HG02571 (cell line): ENCODE measurements around the gene HINT3.
"Not testable (repeated sequence)": the region's sequence is repeated elsewhere in the genome, so short reads cannot be mapped to it uniquely, and the experiment has no call there.

ENCODE experiments used
- ATAC-seq: cut with Tn5 transposase; IDR thresholded peaks from one replicate; pipeline ENCODE4 v1.9.1; 2021; ENCODE audit warnings: mild to moderate bottlenecking, moderate library complexity; ENCODE audit not compliant: unreplicated experiment

The HINT3 gene

DNA sequence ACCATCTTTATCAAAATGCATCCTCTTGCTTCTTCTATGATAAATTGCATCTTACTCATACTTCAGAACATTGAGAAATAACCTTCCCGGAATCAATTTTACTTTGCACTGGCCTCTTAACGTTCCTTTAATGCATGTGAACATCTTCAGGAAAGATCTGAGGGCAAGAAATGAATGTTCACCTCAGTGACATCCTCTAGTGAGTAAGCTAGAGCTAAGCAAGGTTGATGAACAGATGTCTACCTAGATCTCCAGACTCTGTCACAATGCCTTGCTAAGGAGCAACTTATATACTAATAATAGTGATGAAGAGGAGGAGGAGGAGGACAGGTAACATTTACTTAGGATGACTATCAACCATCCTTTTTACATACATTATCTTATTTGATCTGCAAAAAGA lies 16.8 kb upstream of the HINT3 start:
- ATAC-seq, result no peak

DNA sequence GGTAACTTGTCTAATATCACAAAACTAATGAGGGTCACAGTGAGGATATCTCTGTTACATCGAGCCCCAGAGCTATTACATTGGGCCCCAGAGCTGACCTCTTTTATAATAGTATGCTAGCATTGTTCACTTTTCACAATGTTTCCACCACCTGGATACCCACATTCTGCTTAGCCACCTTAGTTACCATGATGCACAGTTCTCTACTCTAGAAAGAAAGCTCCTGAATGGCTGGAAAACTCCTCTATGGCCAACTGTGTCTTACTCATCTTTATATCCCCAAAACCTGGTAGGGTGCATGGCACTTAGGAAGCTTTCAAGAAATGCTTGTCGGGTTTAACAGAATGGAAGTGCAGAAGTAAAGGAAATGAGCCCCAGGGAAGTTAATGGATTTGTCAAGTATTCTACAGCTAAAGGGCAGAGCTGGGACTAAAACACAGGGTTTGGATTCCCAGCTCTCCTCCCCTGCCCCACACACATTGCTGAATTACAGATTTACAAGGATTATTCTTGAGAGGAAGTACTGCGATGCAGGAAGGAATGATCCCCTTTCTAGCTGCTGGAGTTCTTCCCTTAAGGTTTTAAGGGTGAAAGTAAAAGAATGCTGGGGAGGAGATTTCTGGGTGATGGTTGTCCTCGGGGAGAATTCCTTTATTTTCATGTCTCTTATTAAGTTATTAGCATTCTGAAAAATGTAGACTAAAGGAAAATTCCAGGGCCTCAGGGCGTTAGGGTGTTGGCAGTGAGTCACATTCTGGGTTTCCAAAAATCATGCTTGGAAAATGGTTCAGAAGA lies 16.1 kb upstream of the HINT3 start:
- ATAC-seq, result no peak

DNA sequence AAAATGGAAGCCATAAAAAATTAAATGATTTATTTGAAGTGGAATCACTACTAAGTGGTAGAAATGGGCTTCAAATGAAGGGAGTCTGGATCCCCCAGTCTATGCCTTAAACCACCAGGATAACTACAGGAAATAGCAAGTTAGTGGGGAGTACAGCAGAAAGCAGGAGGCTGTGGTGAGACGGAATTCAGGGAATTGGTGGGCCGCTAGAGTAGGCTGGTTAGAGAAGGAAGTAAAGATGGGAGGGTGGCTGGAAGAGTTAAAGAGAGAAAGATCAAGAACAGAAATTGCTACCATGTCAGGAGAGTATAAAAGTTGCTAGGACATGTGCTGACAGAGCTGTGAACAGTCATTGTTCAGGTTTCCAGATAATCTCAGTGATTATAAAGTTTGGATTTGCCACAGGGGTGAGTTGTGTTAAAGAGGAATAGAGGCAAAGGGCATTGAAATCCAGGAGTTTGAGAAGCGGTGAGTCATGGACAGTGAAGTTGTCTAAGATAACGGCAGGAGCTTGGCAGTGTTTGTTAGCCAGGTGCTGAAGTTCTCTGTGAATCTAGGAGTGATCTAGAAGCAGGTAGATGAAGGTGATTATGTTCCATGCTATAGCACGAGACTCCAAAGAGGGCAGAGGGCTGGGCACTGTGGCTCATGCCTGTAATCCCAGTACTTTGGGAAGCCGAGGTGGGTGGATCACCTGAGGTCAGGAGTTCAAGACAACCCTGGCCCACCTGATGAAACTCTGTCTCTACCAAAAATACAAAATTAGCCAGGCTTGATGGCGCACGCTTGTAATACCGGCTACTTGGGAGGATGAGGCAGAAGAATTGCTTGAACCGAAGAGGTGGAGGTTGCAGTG lies 13.7 kb upstream of the HINT3 start:
- ATAC-seq, result no peak

DNA sequence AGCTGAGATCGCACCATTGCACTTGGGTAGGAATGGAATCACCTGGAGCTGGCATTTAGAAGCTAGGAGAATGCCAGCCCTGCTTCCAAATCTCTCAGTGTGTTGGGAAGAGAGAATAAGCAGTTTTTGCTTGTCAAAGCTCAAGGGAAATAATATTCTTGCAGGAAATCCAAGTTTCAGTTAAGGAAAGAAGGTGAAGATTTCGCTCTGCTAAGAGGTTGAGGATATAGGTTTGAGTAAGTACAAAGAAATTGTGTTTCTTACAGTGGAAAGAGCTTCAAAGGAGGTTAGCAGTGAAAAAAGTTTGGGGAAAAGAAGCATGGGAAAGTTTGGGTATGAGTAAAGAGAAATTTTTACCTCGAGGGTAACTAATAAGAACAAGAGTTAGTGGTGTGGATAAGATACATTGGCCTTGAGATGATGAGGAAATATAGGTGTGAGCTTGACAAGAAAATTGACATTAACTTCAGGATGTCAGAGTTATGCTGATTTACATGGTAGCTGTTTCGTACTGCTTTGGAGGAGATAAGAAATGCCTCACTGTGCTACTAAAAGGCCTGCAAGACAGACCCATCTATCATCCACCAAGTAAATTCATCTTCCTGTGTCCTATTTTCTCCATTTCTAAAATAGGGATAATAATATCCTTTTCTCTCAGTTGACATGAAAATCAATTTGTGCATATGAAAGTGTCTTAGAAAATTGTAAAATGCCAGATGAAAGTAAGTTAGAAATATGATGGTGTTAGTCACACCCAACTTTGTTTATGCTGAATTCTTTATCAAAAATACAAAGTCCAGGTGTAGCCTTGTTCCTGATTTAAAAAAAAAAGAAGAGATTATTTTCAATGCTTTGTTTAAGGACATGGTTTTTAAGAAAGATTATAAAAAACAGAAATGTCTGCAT lies 12.8 kb upstream of the HINT3 start:
- no peak for ATAC-seq

DNA sequence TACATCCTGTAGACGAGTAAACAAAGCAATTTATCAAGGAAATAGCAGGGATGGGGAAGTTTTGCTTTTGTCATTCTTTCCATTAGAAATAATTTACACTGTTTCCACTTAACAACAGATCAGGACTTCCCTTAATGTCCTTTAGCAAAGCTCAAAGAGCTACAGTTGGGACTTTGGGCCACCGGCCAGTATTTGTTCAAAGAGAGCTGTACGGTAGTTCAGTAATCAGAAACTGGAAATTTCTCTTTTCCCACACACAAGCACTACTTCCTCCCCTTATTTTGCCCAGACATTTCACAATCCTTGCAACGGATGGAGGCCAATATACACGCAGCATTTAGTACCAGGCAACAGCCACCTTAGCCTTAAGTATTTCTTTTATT lies 12.1 kb upstream of the HINT3 start:
- no peak for ATAC-seq

DNA sequence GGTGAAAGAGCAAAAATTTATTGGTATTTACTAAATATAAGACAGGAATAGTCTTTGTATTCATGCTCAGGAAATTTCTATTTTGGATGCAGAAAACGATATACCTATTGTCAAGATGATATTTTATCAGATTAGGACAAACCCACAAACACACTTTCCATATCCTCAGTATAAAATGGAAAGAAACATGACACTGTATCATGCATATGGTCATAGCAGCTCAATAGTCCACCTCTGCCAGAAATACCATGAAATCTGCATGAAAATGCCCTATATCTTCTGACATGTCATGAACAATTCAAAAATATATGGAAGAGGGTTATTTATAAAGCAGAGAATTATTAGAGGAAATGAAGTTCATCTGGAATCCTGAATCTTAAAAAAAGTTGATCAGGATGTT lies 11.7 kb upstream of the HINT3 start:
- no peak for ATAC-seq

DNA sequence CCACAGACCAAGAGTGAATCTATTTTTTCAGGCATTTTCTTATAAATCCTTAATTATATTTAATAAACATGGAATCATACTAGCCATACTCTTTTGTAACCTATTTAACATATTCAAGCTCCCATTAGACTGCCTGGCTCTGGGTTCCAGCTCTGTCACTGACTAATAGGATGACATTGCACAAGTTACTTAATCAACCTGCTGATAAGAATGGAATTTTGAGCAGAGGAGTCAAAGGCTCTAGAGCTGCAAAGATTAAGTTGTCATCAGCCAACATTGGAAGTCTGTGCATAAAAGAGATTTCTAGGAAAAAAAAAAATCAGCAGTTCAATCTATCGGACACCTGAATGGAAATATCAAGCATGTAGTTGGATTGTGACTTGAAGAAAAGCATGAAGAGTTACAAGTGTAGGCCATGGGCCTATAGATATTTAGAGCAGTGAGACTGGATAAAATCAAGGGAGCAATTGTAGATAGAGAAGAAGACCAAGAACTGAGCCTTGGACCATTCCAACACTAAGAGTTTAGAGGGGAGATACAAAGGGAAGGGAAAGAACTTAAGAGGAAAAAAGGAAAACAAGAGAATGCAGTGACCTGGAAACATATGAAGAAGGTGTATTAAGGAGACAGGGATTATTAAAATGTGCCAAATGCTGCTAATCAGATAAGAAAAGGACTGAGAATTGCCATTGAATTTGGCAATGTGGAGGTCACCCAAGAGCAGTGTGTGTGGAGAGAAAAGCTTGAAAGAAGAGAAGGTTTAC lies 11.0 kb upstream of the HINT3 start:
- no peak for ATAC-seq

DNA sequence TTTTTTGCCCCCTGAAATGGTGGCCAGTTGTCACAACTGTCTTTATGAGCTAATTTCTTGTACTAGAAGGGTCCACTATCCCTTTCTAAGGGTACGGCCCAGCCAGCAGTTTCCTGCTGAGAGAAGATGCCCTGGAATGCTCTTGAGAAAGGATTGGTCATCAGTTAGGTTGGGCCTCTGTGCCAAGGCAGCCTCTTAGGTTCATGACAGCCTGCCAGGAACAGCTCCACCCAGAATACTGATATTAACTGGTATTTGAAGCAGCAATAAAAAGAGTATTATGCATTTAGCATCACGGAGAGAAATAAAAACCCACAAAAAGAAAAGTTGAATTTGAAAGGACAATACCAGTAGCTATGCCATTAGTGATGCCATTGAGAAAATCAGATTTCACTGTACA lies 9.0 kb upstream of the HINT3 start:
- ATAC-seq, result no peak

DNA sequence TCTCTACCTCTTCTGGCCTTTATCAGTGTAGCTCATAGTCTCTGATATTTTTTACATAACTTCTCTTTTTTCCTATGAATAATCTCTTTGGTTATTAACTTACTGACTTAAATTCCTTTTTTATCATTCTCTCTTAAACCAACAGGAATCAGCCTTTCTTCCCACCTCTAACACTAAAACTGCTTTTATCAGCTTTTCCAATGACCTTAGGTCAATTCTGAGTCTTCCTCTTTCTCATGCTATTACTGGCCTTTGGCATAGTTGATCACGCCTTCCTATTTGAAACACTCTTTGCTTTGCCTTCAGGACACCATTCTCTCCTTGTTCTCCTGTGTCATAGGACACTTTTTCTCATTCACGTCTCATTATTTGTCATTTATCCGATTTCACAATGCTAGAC lies 8.1 kb upstream of the HINT3 start:
- no peak for ATAC-seq

DNA sequence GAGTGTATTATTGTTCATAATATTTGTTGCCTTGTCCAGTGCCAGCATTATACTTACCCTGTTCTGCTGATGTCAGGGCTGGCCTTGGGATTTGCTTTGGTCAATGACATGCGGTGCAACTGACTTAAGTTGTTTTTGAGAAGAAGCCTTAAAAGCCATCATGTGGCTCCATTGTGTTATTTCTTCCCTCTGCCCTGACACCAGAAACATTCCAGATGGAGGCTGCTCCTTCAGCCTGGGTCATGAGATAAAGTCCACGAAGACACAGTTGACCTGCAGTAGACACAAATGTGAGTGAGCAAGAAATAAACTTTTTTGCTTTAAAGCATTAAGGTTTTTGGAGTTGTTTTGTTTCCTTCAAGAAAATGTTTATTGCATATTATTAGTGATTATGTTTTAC lies 7.5 kb upstream of the HINT3 start:
- ATAC-seq, result no peak

DNA sequence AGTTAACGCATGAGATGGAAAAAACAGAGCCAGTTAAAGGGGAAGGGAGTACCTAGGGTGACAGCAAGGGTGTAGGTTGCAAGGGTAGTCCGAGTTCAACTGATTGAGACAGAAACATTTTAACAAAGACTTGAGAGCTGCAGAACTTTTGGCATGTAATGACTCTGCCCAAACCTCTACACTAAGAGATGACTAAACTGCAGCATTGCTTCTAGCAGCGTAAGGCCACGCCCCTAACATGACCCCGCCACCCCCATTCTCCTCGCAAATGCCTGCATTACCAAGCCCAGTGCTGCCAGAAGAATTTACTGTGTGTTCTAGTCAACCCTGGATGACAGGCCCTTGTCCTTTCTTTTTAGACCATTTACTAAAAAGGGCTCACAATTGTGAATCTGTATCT lies 6.3 kb upstream of the HINT3 start:
- no peak for ATAC-seq

DNA sequence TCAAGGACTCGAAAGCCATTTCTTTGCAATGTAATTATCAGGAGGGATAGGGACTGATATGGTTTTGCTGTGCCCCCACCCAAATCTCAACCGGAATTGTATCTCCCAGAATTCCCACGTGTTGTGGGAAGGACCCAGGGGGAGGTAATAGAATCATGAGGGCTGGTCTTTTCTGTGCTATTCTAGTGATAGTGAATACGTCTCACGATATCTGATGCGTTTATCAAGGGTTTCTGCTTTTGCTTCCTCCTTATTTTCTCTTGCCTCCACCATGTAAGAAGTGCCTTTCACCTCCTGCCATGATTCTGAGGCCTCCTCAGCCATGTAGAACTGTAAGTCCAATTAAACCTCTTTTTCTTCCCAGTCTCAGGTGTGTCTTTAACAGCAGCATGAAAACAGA lies 5.9 kb upstream of the HINT3 start:
- ATAC-seq, result not testable (repeated sequence)

DNA sequence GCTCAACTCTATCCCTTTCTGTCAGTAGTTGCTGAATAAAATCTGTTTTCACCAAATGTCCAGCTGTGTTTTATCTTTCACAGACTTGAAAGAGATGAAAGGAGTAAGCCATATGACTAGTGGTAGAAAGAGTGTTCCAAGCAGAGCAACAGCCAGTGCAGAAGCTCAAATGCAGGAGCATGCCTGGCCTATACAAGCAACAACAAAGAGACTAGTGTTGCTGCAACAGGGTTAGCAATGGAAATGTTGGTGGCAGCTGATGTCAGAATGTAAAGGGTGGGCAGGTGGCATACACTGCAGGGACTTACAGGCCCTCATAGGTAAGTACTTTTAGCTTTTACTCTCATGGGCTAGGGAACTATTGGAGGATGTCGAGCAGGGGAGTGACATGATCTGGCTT lies 5.2 kb upstream of the HINT3 start:
- no peak for ATAC-seq

DNA sequence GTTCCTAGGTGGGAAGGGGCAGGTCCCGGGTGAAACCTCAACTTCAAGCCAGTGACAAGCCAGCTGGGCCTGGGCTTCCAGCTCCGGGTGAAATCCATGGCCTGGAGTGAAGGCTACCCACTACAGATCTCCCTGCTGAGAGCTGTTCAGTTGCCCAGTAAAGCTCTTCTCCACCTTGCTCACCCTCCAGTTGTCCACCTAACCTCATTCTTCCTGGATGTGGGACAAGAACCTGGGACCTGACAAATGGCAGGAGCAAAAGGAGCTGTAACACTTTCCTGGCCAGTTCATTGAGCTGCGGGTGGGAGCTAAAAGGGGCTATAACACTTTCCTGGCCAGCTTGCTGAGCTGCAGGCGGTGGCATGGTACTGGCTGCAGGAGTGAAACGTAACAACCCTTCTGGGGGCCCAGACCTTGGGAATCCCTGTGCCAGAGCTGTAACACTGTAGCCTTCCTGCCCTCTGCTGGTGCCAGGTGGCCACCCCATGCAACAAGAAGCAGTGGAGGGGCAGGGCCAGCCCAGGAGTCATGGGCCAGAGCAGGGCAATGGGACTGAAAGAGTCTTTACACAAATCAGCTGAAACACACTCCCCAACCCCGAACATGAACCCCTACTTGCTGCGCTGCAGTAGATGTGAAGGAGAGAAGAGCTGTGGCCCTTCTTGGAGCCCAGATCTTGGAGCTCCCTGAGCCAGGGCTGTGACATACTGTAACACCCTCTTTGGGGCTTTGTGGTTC lies 3.6 kb upstream of the HINT3 start:
- ATAC-seq, result no peak

DNA sequence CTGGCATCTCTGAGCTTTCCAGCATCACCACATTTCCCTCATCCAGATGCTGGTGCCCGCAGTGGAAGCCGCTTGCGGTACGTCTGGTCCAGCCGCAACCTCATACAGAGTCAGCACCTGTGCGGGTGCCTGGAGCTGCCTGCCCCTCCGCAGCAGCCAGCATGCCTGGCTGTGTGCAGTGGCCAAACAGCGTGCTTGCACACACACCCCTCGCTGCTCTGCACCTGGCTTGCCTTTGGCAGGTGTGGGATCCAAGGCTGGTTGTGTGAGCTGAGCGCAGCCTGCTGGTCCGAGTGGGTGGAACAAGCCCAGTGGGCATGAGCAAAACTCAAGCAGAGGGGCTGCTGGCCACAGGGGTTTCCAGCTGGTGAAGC lies 3.1 kb upstream of the HINT3 start:
- no peak for ATAC-seq

DNA sequence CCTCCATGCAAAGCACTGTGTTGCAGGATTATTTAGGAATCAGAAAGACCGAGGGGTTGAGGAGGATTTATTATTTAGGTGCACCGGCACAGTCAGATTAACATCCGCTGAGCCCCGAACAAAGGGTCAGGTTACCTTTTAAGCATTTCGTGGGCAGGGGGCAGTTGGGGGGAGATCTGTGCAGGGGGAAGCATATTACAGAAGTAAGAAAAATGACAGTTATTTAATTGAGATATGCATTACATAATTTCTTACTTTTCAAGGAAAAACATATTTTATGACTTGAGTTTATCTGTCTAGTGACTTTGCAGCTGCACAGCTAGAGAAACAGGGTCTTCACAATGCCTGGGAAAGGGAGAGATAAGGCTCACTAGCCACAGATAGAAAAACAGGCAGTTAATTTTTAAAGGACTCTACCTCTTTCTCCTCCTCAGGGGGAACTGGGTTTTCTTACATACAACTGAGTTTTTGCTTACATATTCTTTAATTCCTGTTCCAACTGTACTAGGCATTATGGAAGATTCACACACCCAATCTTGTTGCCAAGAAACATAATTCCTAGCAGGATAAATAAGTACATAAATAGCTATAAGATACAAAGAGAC lies 1.7 kb upstream of the HINT3 start:
- no peak for ATAC-seq

DNA sequence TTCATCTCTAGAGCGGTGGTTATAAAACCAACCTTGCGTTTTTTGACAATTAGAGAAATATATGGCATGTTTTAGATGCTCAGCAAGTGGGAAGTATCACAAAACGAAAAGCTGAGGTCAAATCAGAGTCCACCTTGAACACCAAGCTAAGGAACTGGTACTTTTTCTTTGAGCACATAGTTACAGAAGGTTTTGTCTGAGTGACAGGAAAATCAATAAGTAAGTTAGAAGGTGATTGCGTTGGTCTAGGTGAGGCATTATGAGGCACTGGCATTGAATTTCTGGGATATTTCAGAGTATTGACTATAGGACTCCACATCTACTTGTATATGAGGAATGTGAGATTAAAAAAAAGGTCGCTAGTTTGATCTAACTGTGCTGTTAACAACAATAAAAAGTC lies 597 bp upstream of the HINT3 start:
- no peak for ATAC-seq

DNA sequence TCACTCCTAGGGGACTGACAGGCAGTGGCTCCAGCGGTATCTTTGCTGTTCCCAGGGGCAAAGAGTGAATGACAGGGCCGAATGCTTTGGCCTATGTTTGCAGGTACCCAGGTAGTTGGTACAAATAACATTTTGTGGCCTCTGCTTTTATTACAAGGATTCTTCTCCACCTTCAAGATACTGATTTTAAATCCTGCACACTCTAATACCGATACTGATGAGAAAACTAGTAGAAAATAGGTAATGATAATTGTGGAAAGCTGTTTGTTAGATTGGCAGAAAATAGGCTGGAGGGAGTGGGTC lies 772 bp downstream of the HINT3 start:
- no peak for ATAC-seq

DNA sequence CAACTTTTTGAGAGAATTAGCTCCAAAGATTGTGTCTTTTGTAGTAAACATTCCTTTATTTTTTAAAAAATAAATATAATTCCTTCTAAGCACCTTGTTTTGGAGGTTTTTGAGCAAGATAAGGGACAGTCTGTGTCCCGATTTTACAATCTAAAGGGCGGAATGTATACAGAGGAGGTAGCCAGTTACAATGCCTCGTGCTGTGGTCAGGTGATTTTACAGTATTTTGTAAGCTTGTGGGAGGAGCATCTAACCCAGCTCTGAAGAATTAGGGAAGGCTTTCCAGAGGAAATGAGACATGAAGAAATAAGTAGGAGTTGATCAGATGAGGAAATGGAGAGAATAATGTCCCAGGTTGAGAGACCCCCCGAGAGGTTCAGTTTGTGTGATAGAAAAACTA lies 1.3 kb downstream of the HINT3 start:
- no peak for ATAC-seq

DNA sequence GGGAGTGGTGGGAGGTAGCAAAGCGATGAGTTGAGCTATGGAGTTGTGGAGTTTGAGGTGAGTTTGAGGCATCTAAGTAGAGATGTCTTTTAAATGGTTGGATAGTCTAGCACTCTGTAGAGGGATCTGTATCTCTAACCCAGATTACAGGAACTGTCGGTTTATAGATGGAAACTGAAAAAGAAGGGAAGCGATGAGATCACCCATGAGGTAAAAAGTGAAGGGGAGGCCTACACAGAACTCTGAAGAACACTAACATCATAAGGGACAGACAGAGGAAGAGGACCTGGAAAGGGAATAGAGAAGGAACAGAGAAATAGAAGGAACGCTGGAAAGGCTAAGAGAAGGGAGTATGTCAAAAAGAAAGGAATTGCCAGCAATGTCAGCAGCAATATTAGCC lies 2.5 kb downstream of the HINT3 start:
- no peak for ATAC-seq
